ENCODE results near the gene PCDHB1. TPM values are rescaled to one million over a fixed set of nuclear protein-coding genes. Genes with fewer than 3 reads are reported as not detected.

PCDHB1 gene
- total RNA-seq, 1 experiment from 2014 or later, result 0.07 TPM

DNA sequence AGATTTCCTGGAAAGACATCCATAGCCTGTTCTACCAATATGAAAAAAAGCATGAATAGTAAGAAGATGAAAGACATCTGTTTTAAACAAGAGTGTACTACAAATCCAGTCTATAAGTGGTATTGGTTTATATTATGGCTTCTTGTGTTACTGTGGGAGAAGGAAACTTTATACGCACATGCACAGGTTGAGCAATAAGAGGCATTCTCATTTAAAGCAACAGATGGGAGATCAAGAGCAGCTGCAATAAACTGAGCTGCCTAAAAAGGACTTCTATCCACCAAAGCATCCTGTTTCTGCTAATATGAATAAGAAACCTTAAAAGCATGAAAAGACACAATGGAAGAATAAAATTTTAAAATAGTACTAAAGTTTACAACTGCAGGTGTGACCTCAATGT is 8.6 kb upstream of the PCDHB1 start:
- Histone ChIP-seq H3K27me3 (ENCODE audit: insufficient read depth, low read length) (no peaks in the 10 kb centered on the region), H3K79me2 (ENCODE audit: insufficient read depth, low read length) (no peaks in the 10 kb centered on the region), H2BK120ac (ENCODE audit: low read depth, low read length, poor library complexity, severe bottlenecking) (no peak overlapping the region), H3K9ac (ENCODE audit: extremely low read depth, insufficient read length, low read length) (no peak overlapping the region), H2BK12ac (ENCODE audit: insufficient read length, low read depth, low read length) (no peak overlapping the region), H4K91ac (ENCODE audit: insufficient read length, low read depth, low read length) (no peak overlapping the region), H4K5ac (ENCODE audit: insufficient read length, low read depth, low read length) (no peak overlapping the region), H2BK5ac (ENCODE audit: insufficient read length, low read length) (no peak overlapping the region), H2BK20ac (ENCODE audit: low read depth, low read length, poor library complexity, severe bottlenecking) (no peak overlapping the region), H3K18ac (ENCODE audit: insufficient read length, low read depth, low read length) (no peak overlapping the region), H3K14ac (ENCODE audit: insufficient read depth, low read length) (no peak overlapping the region), H3K4me1 (ENCODE audit: insufficient read depth, low read length) (peaks cover 2% of the 10 kb centered on the region; the same call in 1 of the 2 replicates), H4K8ac (replicated peaks; ENCODE audit: insufficient read length, low read depth, low read length) (no peak overlapping the region), H3K23me2 (ENCODE audit: insufficient read length, low read depth, low read length, poor library complexity, severe bottlenecking) (peaks cover 15% of the 10 kb centered on the region), H3K79me1 (ENCODE audit: insufficient read depth, low read depth, low read length, poor library complexity, severe bottlenecking) (no peaks in the 10 kb centered on the region), H3K23ac (ENCODE audit: insufficient read length, low read depth, low read length) (no peak overlapping the region), H2AK5ac (ENCODE audit: insufficient read length, low read length) (no peak overlapping the region), H3K56ac (ENCODE audit: insufficient read length, low read depth, low read length) (no peak overlapping the region), H3K4ac (ENCODE audit: low read depth, low read length) (no peak overlapping the region), H4K20me1 (ENCODE audit: control insufficient read depth, insufficient read depth, insufficient read length) (no peaks in the 10 kb centered on the region), H3K9me3 (ENCODE audit: control insufficient read depth, low read depth, low read length) (no peaks in the 10 kb centered on the region), H2AFZ (ENCODE audit: low read length) (no peak overlapping the region), H3K27ac (ENCODE audit: insufficient read length, low read depth, low read length) (no peak overlapping the region), H3K4me2 (ENCODE audit: insufficient read depth, insufficient read length, low read length) (no peak overlapping the region), H2BK15ac (ENCODE audit: low read depth, low read length) (no peak overlapping the region), H3T11ph (ENCODE audit: low read length) (no peak overlapping the region)
- H3K4me3 Mint-ChIP-seq, result no peak overlapping the region
- H3K36me3 Mint-ChIP-seq (ENCODE audit: insufficient read depth in 1 of 3, low read depth in 3 of 3), result no peaks in the 10 kb centered on the region
- TF ChIP-seq, protein P1, sequence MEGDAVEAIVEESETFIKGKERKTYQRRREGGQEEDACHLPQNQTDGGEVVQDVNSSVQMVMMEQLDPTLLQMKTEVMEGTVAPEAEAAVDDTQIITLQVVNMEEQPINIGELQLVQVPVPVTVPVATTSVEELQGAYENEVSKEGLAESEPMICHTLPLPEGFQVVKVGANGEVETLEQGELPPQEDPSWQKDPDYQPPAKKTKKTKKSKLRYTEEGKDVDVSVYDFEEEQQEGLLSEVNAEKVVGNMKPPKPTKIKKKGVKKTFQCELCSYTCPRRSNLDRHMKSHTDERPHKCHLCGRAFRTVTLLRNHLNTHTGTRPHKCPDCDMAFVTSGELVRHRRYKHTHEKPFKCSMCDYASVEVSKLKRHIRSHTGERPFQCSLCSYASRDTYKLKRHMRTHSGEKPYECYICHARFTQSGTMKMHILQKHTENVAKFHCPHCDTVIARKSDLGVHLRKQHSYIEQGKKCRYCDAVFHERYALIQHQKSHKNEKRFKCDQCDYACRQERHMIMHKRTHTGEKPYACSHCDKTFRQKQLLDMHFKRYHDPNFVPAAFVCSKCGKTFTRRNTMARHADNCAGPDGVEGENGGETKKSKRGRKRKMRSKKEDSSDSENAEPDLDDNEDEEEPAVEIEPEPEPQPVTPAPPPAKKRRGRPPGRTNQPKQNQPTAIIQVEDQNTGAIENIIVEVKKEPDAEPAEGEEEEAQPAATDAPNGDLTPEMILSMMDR (conservative IDR thresholded peaks at IDR 0.05), result no peak
- no CpG with 5 or more reads among the region's 1 CpG for WGBS (ENCODE audit: extremely low coverage, insufficient read length, low lambda C conversion rate)
- H3K9me3 Mint-ChIP-seq, result no peaks in the 10 kb centered on the region
- H3K4me1 Mint-ChIP-seq, result peaks cover 5 to 17% of the 10 kb centered on the region in 2 experiments
- H3K27me3 Mint-ChIP-seq (ENCODE audit: low read depth), result peaks cover 16% of the 10 kb centered on the region
- H3K27ac Mint-ChIP-seq, result no peak overlapping the region
- DNase-seq, result no peak
